Inflammatory macrophage treated with lipopolysaccharide for 1 hour (primary cell): ENCODE results near the gene DNAAF1.
"Not testable (repeated sequence)": the region's sequence is repeated elsewhere in the genome, so short reads cannot be mapped to it uniquely, and the experiment has no call there.

Experiments
- DNase-seq, 2 donors: peaks; one replicate each; pipeline ENCODE4 v3.0.0-alpha.2; 2020 to 2022

Gene DNAAF1

DNA sequence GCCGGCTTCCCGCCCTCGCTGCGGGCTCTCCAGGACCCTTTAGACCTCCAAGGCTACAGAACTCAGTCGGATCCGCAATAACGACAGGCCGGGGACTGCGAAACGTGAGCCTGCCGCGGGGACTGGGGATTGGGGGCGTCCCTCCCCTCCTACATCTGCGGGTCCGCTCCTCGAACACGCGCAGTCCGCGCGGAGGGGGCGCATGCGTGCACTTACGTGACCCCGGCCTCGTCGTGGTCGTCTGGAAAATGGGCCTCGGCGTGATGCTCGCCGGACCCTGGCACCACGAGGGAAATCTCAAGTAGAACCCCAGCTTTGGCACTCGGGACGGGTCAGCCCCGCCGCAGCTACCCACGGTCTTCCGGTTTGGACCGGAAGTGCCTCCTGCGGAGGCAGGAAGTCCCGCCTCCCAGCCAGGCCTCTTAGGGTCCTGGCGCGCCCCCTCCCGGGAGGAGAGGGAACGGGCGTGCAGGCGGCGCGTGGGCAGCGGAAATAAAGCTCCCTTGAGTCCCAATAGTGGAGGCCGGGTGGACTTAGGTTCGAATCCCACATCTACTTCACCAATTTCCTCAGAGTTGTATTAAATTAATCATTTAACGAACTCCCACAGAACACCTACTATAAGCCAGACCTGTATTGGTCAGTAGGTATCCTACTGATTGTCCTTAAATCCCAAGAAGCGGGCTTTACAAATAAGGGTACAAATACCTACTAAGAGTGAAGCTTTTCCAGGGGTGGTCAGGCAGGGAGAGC, 41.8 kb downstream of the DNAAF1 start, which contains the start of gene TAF1C:
Gene TAF1C (minus strand): TSS at position 373 of the 753 bp plus-strand sequence. CDS start 2,069 bp downstream, outside the sequence.
- DNase-seq: peak; percentile 95 to 99

DNA sequence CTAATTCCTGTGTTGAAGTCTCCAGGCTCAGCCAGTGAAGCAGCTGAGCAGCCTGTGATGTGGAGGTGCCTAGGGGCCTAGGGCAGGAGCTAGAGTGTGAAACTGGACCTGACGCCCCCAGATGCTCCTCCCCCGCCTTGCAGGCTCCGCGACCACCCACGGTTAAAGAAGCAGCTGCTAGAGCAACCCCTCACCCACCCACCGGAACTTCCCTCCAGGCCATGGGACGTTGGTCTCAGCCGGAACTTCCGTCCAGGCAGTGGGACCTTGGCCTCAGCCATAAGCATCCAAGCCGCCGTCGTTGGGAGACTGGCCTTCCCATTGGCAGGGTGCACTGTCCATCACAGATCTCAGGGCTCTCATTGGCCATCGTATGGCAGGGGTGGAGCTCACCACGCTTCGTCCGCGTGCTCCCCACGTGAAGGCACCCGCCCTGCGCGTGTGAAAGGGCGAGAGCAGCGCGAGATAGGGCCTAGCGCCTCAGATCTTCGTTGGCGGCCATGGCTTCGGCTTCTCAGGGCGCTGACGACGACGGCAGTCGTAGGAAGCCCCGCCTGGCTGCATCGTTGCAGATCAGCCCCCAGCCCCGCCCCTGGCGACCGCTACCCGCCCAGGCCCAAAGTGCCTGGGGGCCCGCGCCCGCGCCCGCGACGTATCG, 45.8 kb downstream of the DNAAF1 start, which contains the start of gene ADAD2:
Gene ADAD2 (plus strand): TSS at position 427 of the 658 bp plus-strand sequence. CDS start 74 bp downstream, at position 501.
- peak in 1 of 2 donors; percentile 47 for DNase-seq

DNA sequence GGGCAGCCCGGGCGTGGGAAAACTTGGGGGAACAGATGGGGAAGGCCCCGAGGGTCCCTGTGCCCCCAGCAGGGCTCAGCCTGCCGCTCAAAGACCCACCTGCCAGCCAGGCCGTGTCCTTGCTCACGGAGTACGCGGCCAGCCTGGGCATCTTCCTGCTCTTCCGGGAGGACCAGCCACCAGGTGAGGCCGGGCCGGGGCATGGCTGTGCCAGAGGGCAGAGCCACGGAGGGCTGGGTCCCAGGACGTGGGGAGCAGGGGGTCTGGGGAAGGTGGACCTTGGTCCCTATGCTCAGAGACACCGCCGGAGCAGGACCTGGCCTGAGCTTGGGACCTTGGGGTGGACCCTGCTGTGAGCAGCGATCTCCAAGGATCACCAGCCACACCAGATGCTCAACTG, 46.4 kb downstream of the DNAAF1 start:
- no peak for DNase-seq

DNA sequence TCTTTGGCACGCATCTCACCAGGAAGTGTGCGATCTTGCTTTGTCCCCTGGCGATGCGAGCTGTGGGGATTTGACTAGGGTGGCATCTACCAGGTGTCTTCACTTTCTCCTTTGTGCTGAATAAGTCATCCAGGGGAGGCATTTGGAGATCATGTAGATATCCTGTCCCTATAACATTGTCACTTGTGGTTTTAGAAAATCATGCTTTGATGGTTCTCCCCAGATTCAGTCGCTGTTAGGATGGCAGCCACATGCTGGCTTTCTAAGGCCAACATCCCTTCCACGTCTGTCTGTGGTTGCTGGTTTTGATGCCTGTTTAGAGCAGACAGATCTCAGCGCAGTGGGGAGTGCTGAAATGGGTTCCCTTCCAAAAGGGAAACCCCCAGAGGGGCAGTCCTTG, 48.4 kb downstream of the DNAAF1 start:
- DNase-seq: no peak

DNA sequence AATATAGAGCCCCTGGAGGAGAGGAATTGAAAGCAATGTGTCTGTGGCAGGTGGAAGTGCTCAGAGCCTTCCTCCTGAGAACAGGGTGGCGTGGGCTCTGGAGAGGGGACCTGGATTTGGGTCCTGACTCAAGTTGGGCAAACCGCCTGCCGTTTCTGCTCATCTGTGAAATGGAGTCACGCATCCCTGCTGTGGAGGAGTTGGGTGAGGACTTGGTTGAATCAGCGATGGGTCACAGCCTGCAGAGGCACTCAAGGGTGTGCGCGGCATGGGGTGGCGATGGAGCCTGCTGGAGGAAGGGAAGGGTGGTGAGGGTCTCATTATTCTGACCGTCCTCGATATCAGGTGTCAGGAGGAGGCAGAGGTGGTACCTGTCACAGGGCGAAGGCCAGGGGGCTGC, 48.9 kb downstream of the DNAAF1 start:
- no peak for DNase-seq

DNA sequence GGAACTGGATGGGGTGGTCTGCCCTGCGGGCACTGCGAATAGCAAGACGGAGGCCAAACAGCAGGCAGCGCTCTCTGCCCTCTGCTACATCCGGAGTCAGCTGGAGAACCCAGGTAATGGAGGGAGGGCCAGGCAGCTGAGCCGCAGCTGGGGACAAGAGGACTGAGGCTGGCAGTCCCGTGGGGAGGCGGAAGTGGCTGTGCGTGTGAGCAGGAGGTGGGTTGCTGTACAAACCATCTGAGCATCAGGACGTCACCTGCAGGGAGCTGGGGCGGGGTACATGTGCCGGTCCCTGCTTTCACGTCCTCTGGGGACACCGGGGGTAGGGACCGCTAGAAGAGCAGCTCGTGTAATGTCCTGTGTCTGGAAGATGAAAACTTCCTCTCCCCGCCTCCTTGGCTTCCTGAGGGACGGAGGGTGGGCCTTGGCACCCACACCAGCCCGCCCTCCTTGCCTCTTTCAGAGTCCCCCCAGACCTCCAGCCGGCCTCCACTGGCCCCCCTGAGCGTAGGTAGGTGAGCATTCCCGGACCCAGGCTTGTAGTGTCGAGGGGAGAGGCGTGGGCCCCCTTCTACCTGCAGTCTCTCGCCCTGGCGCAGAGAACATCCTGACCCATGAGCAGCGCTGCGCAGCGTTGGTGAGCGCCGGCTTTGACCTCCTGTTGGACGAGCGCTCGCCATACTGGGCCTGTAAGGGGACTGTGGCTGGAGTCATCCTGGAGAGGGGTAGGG, 49.5 kb downstream of the DNAAF1 start:
- DNase-seq: no peak

DNA sequence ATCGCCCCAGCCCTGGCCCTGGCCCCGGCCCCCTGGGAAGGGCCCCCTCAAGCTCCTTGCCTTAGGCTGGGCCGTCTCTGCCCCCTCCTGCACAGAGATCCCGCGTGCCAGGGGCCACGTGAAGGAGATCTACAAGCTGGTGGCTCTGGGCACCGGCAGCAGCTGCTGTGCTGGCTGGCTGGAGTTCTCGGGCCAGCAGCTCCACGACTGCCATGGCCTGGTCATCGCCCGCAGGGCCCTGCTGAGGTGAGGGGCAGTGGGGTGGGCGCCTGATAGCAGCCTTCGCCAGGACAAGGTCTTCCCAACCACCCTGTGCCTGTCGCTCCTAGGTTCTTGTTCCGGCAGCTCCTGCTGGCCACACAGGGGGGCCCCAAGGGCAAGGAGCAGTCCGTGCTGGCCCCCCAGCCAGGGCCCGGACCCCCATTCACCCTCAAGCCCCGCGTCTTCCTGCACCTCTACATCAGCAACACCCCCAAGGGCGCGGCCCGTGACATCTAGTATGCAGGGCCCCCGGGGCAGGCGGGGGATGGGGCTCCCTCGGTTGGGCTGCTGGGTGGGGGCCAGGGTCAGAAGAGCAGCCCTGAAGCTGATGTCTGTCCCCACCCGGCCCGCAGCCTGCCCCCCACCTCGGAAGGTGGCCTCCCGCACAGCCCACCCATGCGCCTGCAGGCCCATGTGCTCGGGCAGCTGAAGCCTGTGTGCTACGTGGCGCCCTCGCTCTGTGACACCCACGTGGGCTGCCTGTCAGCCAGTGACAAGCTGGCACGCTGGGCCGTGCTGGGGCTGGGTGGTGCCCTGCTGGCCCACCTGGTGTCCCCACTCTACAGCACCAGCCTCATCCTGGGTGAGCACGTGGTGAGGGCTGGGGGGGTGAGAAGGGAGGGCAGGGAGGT, 50.3 kb downstream of the DNAAF1 start:
- DNase-seq: no peak

DNA sequence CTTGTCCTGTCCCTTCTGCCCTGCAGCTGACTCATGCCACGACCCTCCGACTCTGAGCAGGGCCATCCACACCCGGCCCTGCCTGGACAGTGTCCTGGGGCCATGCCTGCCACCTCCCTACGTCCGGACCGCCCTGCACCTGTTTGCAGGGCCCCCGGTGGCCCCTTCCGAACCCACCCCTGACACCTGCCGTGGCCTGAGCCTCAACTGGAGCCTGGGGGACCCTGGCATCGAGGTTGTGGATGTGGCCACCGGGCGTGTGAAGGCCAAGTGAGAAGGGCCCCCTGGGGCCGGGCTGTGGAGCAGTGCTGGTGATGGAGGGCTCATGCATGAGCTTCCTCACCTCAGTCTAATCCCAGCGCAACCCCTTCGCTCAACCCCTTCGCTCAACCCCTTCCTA, 51.0 kb downstream of the DNAAF1 start:
- DNase-seq: no peak

DNA sequence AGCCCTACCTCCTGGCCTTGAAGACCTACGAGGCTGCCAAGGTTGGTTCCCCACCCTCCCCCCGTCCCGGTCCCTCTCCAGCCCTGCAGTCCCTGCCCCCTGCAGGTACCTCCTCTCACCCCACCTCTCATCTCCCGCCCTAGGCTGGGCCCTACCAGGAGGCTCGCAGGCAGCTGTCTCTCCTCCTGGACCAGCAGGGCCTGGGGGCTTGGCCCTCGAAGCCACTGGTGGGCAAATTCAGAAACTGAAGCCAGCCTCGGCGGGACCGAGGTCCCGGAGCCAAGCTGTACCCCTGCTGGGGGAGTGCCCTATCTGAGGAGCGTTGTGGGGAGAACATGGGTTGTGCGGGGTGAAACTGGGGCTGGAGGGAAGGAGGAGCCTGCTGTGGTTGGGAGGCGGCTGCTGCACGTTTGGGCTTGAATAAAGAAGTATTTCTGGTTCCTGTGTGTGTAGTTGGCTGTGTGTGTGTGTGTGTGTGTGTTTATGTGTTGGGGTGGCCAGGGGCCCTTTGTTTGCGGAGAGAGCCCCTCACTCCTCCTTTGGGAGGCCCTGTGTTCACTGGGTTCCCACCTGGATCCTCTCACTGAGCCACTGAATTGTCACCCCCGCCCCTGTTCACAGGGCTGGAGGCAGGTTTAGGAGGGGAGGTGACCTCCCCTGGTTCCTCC, 51.8 kb downstream of the DNAAF1 start:
- no peak for DNase-seq

DNA sequence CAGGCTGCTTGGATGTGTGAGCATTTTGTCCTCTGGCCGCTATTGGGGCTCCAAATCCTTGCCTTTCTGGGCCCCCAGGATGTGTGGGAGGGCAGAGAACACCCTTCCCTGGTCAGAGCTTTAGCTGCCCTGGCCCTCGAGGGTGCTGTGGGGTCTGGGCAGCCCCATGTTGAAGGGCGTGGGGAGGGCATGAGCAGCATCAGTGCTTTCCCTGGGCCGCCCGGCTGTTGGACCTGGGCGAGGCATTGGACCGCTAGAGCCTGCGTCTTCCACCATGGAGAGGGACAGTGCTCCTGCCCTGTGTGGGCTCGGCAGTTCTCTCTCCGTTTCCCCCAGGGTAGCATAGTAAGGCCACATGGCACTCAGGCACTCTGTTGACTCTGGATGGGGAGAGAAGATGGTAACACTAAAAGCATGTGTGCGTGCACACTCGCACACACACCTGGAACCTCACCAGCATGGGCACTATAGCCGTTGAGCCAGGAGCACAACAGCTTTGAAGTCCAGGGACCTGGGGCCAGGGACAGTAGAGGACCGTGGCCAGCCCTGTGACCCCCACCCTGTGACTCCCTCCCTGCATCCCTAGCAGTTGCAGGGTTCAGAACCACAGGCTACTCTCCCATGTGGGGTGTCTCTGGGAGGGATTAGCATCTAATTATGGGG, 52.5 kb downstream of the DNAAF1 start:
- DNase-seq: no peak

DNA sequence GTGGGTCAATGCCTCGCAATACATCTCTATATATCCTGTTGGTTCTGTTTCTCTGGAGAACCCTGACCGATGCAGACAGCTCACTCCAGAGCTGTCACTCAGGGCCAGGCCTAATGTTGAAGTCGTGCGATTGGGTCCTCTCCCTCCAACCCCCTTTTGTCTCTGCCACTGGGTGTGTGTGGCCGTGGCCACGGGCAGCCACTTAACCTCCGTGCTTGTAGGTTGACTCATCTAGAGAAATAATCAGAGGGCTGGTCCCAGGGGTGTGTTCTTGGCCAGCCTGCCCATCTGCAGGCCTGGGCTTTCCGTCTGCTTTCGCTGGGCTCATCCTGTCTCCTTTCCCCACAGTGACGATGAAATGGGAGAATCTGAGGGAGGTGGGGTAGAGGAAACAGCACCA, 53.3 kb downstream of the DNAAF1 start:
- DNase-seq: no peak

DNA sequence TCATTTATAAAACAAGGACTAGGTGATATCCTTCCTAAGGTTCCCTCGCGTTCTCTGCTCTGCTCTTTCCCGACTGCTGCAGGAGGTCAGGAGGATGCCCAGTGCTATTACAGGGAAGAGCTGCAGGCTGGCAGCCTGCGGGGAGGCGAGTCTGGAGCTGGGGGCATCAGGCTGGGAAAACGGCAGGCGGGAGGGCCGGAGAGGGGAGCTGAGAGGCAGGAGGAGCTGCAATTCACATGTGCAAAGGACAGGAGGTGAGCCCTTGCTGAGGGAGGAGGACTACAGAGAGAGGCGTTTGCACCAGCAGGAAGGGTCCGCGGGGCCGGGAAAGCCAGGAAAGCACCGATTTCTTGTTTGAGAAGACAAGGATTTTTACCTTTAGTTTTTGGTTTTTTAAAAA, 54.0 kb downstream of the DNAAF1 start:
- no peak for DNase-seq

DNA sequence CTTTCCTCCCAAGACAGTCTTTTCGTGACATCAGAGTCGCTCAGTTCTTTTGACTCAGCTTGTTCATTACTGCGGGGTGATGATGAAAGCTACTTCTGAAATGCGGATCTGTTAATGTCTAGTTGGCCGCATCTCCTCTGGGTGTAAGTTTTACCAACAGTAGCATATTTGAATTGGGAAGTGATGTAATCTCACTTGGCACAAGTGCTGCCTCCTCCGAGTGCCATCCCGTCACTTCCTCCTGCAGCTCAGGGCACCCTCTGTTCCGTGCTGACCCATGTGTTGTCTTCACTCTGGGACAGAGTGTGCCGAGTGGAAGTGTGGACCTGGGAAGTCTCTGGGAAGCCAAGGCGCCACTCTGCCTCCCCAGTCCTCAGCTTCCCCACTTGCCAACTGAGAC, 54.8 kb downstream of the DNAAF1 start:
- peak; percentile 88 to 89 for DNase-seq

DNA sequence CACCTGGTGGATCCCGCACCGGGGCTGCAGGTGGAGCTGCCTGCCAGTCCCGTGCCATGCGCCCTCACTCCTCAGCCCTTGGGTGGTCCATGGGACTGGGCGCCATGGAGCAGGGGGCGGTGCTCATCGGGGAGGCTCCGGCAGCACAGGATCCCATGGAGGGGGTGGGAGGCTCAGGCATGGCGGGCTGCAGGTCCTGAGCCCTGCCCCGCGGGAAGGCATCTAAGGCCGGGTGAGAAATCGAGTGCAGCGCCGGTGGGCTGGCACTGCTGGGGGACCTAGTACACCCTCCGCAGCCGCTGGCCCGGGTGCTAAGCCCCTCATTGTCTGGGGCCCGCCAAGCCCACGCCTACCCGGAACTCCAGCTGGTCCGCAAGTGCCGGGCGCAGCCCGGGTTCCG, 59.4 kb downstream of the DNAAF1 start:
- DNase-seq: not testable (repeated sequence)

DNA sequence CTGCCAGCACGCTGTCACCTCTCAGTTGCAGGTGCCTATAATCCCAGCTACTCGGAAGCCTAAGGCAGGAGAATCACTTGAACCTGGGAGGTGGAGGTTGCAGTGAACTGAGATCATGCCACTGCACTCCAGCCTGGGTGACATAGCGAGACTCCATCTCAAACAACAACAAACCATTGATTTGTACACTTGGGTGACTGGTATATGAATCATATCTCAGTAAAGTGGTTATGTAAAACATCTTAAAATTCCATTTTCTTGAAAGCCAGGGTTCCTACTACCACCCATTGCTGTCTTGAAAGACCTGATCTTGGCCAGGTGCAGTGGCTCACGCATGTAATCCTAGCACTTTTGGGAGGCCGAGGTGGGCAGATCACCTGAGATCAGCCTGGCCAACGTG, 60.0 kb downstream of the DNAAF1 start:
- not testable (repeated sequence) for DNase-seq

DNA sequence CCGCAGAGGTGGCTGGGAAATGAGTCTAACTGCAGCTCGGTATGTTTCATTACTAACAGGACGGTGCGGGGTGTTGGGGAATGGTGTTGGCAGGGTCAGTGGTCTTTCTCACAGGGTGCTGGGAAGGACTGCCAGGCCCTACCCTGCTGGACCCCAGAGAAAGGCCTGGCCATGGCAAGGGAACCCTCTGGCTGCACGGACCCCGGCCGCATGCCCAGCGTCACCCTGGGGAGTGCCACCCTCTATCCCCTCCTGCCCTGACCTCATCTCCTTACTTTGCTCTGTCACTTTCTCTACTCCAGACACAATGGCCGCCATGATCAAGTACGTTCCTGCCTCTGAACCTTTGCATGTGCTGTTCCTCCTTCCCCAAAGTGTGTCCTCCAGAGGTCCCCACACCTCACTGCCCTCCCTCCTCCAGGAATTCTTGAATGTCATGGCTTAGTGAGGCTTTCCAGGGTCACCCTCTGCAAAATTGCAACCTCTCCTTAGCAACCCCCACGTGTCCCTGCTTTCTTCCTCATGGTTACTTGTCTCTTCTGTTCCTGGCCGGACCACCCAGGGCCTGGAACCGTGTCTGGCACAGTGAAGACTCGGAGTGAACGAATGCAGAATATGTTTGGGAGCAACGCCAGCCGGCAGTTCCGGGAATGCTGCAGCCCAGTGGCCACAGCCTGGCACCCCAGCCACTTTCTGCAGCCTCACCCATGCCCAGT, 61.0 kb downstream of the DNAAF1 start:
- no peak for DNase-seq

DNA sequence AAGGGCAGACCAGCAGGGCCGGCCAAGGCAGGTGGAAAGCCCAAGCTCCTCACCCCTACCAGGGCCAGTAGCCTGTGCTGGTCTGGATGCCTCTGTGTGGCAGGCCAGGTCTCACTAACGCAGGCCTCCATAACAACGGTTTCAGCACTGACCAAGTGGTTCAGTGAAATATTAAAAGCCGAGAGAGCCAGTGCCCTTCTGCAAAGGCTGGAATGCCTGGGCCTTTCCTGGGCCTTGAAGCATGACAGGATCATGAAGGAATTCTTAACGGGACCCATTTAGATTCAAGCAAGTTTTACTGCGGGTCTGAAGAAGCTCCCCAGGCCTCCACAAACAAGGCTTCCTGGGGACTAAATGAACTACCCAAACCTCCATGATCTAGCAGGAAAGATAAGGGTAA, 62.1 kb downstream of the DNAAF1 start:
- no peak for DNase-seq

DNA sequence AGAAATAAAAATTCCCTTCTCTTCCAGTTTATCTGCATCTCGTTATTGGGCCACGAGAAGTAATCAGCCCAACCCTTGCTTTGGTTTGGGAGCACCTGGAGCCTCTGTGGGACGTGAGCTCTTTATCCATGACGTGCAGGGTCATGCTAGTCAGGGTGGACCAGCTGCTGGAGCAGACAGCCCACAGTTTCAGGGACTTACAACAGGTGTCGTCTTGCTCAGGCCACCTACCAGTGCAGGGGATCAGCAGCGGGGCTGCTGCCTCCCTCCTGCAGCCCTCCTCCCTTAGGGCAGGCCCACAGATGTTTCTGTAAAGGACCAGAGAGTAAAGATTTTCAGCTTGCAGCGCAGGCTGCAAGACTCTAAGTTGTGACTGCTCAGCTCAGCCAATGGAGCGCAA, 62.8 kb downstream of the DNAAF1 start:
- DNase-seq: no peak

DNA sequence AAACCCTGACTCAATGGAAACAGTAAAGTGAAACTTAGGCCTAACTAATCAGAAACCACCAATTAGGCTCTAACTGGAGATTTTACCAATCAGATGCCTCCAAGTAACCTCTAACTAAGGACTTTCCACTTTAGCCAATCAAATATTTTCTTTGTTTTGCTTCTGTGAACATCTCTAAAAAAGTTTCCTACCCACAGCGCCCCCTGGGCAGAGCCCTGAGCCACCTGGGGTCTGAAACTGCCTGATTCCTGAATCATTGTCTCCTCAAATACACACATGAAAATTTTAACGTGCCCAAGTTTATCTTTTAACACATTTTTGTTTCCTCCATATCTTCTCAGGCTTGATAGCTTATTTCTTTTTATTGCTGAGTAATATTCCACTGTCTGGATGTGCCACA, 64.9 kb downstream of the DNAAF1 start:
- DNase-seq: no peak

DNA sequence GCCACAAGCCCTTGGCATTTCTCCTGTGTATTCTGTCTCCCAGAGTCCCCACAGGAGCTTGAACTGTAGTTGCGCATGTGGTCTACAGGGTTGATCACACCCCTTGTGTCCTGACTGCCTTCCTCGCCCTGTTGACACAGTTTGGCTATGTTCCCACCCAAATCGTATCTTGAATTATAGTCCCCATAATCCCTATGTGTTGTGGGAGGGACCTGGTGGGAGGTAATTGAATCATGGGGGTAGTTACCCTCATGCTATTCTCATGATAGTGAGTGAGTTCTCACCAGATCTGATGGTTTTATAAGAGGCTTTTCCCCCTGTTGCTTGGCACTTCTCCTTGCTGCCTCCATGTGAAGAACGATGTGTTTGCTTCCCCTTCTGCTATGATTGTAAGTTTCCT, 67.0 kb downstream of the DNAAF1 start:
- DNase-seq: peak in 1 of 2 donors; percentile 15

DNA sequence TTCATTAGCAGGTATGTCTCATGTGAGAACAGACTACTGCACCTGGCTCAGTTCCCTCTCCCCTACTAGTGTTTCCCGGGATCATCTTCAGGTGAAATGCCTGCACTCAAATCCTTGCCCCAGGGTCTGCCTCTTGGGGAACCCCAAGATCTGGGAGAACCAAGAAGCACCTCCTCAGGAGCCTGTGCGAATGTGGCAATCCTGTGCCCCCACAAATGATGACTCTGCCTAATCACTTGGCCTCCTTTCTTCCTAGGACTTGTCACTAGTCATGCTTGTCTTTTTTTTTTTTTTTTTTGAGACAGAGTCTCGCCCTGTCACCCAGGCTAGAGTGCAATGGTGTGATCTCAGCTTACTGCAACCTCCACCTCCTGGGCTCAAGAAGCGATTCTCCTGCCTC, 67.5 kb downstream of the DNAAF1 start:
- DNase-seq: peak in 1 of 2 donors; percentile 11
